HepG2 (cell line): ENCODE measurements around the gene PLLP. TPM values are rescaled to one million over a fixed set of nuclear protein-coding genes. Genes with fewer than 3 reads are reported as not detected.

Experiments
- ARNT2 ChIP-seq: sonication (generic); formaldehyde crosslinking; IDR thresholded peaks from 2 replicates; pipeline ENCODE4 v1.8.0; 2022; ENCODE audit warnings: mild to moderate bottlenecking, low read depth, missing genetic modification reagents, moderate library complexity
- CREB1 ChIP-seq, 2 experiments: fragments of 450-650 bp in 1 of 2; IDR thresholded peaks; 2 replicates each; pipeline ENCODE4 v1.6.1; 2016 to 2017; ENCODE audit warnings: control low read depth in 1 of 2, mild to moderate bottlenecking in 1 of 2, missing compliant biosample characterization in 1 of 2, missing genetic modification characterization in 1 of 2
- CREM ChIP-seq, 2 experiments: sonication (generic) in 1 of 2; formaldehyde crosslinking in 1 of 2; IDR thresholded peaks; 2 replicates each; pipeline versions ENCODE4 v1.4.0 to v1.6.1; 2016 to 2020; ENCODE audit warnings: antibody characterized with exemption in 1 of 2, mild to moderate bottlenecking in 1 of 2, missing genetic modification reagents in 1 of 2
- ELF1 ChIP-seq: sonication (generic); formaldehyde crosslinking; IDR thresholded peaks from 2 replicates; pipeline ENCODE4 v1.4.0; 2020; ENCODE audit warnings: missing genetic modification reagents
- HDAC1 ChIP-seq: sonication (generic); formaldehyde crosslinking; IDR thresholded peaks from 2 replicates; pipeline ENCODE4 v1.5.1; 2020; ENCODE audit warnings: mild to moderate bottlenecking, missing genetic modification reagents
- HNRNPL ChIP-seq: fragments of 200-400 bp; formaldehyde crosslinking; IDR thresholded peaks from 2 replicates; pipeline ENCODE4 v1.6.1; 2017; ENCODE audit warnings: mild to moderate bottlenecking, low read depth, low read length
- RORA ChIP-seq: sonication (generic); formaldehyde crosslinking; IDR thresholded peaks from 2 replicates; pipeline ENCODE4 v1.5.0; 2020; ENCODE audit warnings: mild to moderate bottlenecking, missing genetic modification reagents, moderate library complexity
- SP5 ChIP-seq: IDR thresholded peaks from 2 replicates; pipeline ENCODE4 v1.6.1; 2016; ENCODE audit warnings: low read depth, borderline replicate concordance
- ZNF142 ChIP-seq: sonication (generic); formaldehyde crosslinking; IDR thresholded peaks from 2 replicates; pipeline ENCODE4 v1.4.0; 2020; ENCODE audit warnings: missing genetic modification reagents
- ZNF354B ChIP-seq: sonication (generic); formaldehyde crosslinking; IDR thresholded peaks from 2 replicates; pipeline ENCODE4 v1.8.0; 2022; ENCODE audit warnings: mild to moderate bottlenecking, missing genetic modification reagents
- ZNF598 ChIP-seq: sonication (generic); formaldehyde crosslinking; IDR thresholded peaks from 2 replicates; pipeline ENCODE4 v1.5.1; 2020; ENCODE audit warnings: mild to moderate bottlenecking, missing genetic modification reagents, borderline replicate concordance
- ZNF687 ChIP-seq: sonication (generic); formaldehyde crosslinking; IDR thresholded peaks from 2 replicates; pipeline ENCODE4 v1.5.1; 2020; ENCODE audit warnings: mild to moderate bottlenecking, missing genetic modification reagents, moderate library complexity
- polyA plus RNA-seq, 8 experiments: library from polyadenylated mRNA; depleted of rRNA in 3 of 8; stranded (reverse) in 7 of 8; unstranded in 1 of 8; fragments of >200 nt; fragmentation: Illumina TruSeq in 4 of 8; extraction: Trizol in 4 of 8; gene quantifications; 2 replicates each; pipeline versions ENCODE4 v1.2.1 to v1.2.3, GENCODE V29; 2011 to 2016; ENCODE audit warnings: low read depth in 4 of 8, missing spikeins in 1 of 8, mixed read lengths in 1 of 8; ENCODE audit not compliant: insufficient read depth in 1 of 8
- total RNA-seq, 5 experiments: library from RNA; depleted of rRNA; stranded (reverse); fragments of >200 nt; fragmentation: Illumina TruSeq; extraction: Trizol; gene quantifications; 2 replicates each; pipeline ENCODE4 v1.2.3, GENCODE V29; 2016; ENCODE audit warnings: low read depth in 1 of 5
- TF ChIP-seq, protein P1 (sequence below): sonication (generic); formaldehyde crosslinking; IDR thresholded peaks from 2 replicates; pipeline ENCODE4 v1.8.0; 2022; ENCODE audit warnings: missing genetic modification reagents, mild to moderate bottlenecking, moderate library complexity, borderline replicate concordance

The PLLP gene
- total and polyA plus RNA-seq, 2 of the 13 experiments (the other 11 are each of a cell fraction or from before 2014, with no cell fraction given) = 60.6 to 127 TPM

DNA sequence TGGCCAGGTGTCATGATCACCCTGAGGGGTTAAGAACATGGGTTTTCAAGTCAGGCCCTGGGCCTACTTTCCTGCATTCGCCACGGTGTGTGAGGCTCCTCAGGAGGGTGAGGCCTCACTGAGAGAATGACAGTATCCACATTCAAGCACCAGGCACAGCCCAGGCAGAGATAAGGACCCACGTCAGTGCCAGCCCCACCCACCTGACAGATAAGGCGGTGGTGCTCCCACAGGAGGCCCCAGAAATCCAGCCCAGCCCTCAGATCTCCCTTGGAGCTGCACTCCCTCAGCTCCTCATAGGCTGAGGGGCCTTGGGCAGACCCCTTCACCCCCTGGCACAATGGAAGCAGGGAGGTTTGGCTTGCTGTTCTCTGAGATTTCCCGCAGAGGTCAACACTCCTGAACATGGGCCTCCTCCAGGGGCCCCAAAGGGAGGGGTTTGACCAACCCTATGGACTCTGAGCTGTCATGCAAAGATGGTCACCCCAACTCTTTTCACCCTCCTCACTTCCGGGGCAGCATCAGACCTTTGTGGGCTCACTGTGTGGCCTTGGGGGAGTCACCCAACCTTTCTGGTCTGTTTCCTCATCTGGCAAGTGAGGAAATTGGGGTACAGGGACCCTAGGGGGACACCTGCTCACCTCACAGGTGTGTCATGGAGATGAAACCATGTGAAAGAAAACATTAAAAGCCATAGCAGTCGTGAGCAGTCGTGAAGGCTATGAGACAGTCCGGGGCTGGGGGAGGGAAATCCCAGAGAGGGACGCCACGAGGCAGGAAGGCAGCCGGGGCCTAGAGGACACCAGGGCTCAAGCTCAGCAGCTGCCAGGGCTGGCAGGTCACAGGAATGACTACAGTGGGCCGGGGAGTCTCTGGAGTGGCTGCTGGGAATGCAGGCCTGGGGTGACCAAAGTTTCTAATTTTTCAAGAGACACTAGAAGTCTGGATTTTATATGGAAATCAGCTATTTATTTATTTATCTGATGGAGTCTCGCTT is 15.4 kb downstream of the PLLP start (continued):
- TF ChIP-seq ZNF354B (CRISPR knock-in tag) = no peak
- TF ChIP-seq ZNF687 (CRISPR knock-in tag) = peak; percentile 69
- TF ChIP-seq CREM (IDR thresholded peaks at IDR 0.05) = 0 out of 2 replicates have a peak, but pooled peaks have one; percentile 40
- TF ChIP-seq CREM (CRISPR knock-in tag; IDR thresholded peaks at IDR 0.05) = no peak
- TF ChIP-seq ZNF598 (CRISPR knock-in tag) = 0 out of 2 replicates have a peak, but pooled peaks have one; percentile 20
- 0 out of 2 replicates have a peak, but pooled peaks have one; percentile 27 for TF ChIP-seq ZNF142
- peak; percentile 31; the same call in 1 of the 2 replicates for TF ChIP-seq HDAC1 (CRISPR knock-in tag)
- TF ChIP-seq RORA (CRISPR knock-in tag) = no peak
- peak; percentile 51; the same call in 1 of the 2 replicates for TF ChIP-seq SP5 (CRISPR knock-in tag)
- TF ChIP-seq, protein P1, sequence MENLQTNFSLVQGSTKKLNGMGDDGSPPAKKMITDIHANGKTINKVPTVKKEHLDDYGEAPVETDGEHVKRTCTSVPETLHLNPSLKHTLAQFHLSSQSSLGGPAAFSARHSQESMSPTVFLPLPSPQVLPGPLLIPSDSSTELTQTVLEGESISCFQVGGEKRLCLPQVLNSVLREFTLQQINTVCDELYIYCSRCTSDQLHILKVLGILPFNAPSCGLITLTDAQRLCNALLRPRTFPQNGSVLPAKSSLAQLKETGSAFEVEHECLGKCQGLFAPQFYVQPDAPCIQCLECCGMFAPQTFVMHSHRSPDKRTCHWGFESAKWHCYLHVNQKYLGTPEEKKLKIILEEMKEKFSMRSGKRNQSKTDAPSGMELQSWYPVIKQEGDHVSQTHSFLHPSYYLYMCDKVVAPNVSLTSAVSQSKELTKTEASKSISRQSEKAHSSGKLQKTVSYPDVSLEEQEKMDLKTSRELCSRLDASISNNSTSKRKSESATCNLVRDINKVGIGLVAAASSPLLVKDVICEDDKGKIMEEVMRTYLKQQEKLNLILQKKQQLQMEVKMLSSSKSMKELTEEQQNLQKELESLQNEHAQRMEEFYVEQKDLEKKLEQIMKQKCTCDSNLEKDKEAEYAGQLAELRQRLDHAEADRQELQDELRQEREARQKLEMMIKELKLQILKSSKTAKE (CRISPR knock-in tag) = no peak
- TF ChIP-seq ELF1 (CRISPR knock-in tag) = 0 out of 2 replicates have a peak, but pooled peaks have one; percentile 14
- 0 out of 2 replicates have a peak, but pooled peaks have one; percentile 52 for TF ChIP-seq HNRNPL
- TF ChIP-seq CREB1 (IDR thresholded peaks at IDR 0.05) = no peak
- peak; percentile 57 for TF ChIP-seq CREB1 (CRISPR knock-in tag; IDR thresholded peaks at IDR 0.05)
- peak; percentile 49; the same call in 1 of the 2 replicates for TF ChIP-seq ARNT2
